CD4-positive, alpha-beta T cell treated with Interleukin-1 beta for 1 hour (primary cell): Measurements from ENCODE around the gene EIF2S1.
"Not testable (repeated sequence)": the region's sequence is repeated elsewhere in the genome, so short reads cannot be mapped to it uniquely, and the experiment has no call there.

Experiments used
- DNase-seq, 2 donors: peaks; one replicate each; pipeline ENCODE4 v3.0.0-alpha.2; 2020 to 2022

The EIF2S1 gene

DNA sequence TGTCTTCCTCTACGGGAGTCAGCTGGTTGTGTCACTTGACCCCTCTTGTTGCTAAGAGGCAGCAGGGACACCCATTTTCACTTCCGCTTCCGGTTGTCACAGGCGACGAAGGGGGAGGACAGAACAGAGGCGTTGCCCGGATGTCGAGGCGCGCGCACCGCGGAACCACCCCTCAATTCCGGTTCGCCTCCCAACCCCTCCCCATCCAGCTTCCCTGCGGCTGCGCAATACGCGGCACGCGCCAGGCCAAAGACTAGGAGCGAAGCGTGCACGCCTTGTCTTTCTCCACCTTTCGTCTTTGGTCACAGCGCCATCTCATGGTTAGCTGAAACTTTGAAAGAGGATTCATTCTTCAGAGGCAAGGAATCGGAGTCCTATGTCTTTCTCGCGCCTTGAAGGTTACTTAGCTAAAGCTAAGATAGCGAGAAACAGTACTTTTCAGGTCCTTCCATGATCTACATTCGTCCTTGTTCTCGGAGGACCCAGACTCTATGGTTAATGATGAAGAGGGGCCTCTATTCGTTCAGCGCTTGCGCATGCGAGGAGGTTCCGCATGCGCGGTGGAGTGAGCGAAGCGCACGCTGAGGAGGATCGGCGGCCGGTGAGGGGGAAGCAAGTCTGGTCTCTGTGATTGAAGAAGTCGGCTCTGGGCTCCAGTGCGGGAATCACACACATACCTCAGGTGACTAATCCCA is at the start of gene EIF2S1, which contains the start of gene ATP6V1D:
Gene EIF2S1 (plus strand): TSS at position 554 of the 695 bp plus-strand sequence. CDS start 4,440 bp downstream, outside the sequence.
Gene ATP6V1D (minus strand): TSS at position 30 of the 695 bp plus-strand sequence. CDS start 106 bp downstream, outside the sequence.
- peak; percentile 100 for DNase-seq

- DNase-seq = no peak
These were observed 48.3 kb upstream of the EIF2S1 start for GRCh38 chr14:67311868-67312267.

DNA sequence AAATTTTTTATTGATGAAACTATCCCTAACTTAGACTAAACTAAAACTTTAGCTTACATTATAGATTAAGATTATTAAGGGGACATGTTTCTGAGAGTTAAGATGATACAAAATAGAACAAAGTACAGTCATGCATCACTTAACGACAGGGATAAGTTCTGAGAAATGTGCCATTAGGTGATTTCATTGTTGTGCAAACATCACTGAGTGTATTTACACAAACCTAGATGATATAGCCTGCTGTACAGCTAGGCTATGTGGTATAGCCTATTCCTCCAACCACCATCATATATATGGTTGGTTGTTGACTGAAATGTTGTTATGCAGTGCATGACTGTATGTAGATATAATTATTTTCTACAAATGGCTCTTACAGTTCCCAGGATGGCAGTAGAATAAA is 47.0 kb upstream of the EIF2S1 start:
- DNase-seq = no peak

DNA sequence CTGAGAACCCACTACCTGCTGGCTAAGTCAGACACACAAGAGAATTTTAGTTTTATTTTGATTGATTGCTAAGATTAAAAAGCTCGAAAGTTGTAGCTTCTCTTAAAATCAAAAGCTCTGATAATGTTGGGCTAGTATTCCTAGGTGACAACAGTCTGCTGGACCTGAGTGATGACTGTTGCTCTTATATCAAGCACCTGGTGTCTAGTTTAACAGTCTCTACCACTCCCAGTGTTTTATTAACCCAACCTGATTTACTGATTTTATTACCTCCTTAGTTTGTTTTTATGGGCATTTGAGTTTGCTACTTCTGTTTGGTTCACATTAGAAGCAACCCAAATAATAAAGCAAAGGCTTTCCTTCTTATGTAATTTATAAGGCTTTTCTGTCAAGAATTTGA is 42.3 kb upstream of the EIF2S1 start:
- no peak for DNase-seq

DNA sequence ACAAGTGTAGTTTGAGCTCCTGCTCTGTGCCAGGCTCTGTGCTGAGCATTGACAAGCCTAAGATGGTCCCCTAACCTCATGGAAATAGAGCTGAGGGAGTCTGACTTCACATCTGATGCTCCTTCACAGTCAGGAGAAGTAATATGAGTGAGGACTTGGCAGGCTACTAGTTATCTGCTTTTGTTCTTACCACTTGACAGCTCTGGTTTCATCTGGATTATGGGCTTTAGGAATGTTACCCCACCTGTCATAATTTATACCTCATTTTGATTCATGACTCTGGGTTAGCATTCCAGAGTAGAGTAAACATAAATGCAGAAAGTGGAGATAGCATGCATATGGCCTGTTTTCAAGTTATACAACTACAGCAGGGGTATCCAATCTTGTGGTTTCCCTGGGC is 41.0 kb upstream of the EIF2S1 start:
- no peak for DNase-seq

DNA sequence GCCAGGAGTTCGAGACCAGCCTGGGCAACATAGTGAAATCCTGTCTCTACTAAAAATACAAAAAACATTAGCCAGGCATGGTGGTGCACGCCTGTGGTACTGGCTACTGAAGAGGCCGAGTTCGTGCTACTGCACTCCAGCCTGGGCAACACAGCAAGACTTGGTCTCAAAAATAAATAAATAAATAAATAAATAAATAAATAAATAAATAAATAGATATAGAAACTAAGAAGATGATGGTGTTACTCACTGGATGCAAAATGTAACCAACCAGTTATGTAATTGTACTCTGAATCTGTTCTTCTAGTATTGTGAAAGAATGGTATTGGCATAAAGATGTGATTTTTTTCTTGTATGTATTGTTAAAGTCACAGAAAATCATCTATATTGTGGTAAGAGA is 30.5 kb upstream of the EIF2S1 start:
- not testable (repeated sequence) for DNase-seq

DNA sequence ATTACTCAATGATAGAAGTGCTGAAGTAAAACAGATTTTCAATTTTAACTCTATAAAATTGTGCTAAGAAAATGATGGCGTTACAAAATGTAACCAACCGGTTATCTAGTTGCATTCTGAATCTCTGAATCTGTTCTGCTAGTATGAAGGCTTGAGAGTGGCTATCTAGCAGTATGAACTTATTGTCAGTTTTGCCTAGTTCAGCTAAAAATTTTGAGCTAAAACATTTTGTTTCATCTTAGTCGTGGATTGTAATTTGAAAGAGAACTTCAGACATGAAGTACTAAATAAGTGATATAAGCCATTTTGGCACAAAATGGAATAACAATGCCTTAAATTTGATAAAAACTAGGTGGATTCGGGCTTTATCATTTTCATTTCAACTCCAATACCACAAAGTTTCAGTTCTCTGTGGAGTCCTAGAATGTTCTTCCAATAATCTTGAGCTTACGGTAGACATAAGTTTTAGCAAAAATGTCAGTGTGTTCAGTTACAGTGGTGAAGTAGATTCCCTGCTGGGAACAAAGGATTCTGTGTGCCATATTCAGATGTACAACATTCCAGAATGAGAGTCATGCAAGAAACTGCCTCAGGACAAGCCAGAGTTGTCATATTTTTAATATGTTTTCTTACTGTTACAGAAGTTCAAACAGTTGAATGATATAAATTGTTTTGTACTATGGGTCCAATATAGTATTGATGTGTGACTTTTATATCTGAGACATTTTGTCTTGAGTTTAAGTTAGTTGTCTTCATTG is 28.6 kb upstream of the EIF2S1 start:
- DNase-seq = no peak

DNA sequence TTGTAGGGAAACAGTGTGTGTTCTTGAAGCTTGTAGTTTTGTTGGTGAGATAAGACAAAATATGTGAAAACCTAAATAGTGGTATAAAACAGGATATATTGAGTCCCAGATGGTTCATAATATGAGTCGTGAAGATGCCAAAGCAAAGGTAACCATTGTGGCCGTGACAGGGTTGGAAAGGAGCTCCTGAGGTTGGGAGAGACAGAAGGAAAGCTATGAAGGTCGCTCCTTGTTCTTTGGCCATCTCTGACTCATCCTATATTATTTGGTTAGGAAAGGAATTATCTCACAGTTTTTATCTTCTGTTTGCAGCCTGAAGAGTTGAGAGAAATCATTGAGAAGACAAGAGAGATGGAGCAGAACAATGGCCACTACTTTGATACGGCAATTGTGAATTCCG is 27.7 kb upstream of the EIF2S1 start:
- no peak for DNase-seq

DNA sequence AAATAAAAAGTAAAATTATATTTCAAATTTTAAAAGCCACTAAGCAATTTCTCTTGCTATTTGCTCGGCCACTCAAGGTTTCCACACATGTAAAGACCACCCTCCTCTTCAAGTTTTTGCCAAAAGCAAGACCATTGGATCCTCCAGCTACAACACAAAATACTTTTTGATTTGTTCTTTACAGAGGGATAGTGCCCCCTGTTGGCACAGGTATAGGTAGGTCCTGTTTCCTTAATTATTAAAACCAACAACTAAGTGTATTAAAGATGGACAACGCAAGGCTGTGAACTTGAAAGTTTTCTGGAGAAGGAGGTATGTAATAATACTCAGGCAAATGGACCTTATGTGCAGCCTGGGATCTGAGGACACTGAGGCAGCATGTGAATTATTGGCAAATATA is 24.3 kb upstream of the EIF2S1 start:
- DNase-seq = peak in 1 of 2 donors; percentile 21

DNA sequence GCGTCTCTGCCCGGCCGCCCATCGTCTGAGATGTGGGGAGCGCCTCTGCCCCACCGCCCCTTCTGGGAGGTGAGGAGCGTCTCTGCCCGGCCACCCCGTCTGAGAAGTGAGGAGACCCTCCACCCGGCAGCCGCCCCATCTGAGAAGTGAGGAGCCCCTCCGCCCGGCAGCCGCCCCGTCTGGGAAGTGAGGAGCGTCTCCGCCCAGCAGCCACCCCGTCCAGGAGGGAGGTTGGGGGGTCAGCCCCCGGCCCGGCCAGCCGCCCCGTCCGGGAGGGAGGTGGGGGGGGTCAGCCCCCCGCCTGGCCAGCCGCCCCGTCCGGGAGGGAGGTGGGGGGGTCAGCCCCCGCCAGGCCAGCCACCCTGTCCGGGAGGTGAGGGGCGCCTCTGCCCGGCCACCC is 18.9 kb upstream of the EIF2S1 start:
- DNase-seq = not testable (repeated sequence)

GRCh38 chr14:67343601-67344230 is 16.4 kb upstream of the EIF2S1 start:
- no peak for DNase-seq

DNA sequence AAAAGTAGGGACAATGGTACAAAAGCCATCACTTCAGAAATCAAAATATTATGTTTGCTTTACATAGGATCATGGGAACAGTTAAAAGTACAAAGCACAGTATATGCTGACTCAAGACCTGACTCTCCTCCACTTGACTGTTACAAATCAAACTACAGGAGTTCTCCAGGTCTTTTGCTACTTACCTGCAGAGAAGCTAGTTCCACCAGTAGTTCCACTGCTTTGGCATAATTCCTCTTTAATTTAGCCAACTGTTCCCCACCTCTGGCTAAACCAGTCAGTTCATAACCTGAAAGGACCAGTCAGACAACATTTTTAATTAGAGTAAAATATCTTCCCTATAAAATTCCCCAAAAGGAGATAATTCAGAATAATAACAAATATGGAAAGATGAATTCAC is 14.5 kb upstream of the EIF2S1 start:
- DNase-seq = no peak

DNA sequence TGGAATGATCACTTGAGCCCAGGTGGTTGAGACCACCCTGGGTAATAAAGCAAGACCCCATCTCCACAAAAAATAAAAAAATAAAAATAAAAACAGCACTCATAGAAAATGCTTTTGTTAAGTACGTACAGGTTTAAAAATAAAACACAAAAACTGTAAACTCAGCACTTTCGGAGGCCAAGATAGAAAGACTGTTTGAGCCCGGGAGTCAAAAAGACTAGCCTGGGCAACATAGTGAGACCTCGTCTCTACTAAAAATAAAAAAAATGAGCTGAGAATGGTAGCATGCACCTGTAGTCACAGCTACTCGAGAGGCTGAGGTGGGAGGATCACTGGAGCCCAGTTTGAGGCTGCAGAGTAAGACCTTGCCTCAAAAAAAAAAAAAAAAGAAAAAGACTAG is 8.1 kb upstream of the EIF2S1 start:
- no peak for DNase-seq

GRCh38 chr14:67357186-67357968 is 2.8 kb upstream of the EIF2S1 start:
- DNase-seq = no peak

DNA sequence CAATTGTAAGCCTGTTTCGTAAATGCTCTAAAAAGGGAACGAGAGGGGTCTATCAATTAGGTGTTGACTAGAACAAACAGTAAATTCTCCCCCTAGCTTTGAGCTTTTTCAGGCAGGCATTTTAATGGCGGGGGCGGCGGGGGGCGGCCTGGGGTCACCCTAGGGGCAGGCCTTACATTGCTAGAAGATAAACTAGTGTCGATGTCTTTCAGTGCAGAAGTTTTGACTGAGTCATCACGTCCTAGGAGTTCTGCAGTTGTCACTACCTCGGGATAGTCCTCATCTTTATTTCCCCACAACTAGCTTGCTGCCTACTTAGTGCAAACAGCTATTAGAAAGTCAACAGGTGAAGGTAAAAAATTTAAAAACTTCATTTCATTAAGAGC is 2.2 kb upstream of the EIF2S1 start:
- DNase-seq = no peak

DNA sequence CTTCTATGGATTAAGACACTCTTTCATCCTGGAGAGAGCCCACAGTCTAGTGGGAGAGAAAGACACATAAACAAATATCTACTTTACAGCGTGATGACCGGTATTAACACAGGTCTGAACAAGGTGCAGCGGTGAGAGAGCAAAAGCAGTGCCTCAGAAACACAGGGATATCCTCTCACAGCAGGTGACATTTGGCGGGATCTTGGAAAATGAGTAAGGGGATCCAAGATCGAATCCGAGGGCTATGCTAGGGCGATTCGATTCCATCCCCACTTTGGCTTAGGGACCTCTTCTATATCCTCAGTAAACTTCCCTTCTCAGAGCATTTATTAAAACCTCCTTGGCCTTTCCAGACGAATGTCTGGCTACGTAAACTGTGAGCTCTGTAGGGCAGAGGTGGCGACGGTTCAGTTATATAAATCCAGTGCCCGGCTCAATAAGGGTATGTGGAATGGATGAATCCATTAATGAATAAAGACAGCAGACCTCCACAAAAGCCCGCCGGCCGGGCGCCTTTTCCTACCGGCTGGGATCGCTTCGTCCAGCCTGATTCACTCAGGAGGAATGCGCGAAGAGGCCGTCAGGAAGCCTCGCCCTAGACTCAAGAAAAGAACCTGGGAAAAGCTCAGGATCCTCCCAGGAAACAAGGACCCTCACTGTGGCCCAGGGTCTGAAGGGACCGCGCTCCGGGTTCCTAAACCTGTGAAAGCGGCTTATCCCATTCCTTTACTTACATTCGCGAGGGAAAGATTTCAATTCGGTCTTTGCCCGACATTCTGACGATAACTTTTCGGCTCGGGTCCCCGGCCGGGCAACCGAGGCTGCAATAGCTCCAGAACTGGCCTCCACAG is 979 bp upstream of the EIF2S1 start:
- DNase-seq = no peak

- DNase-seq = no peak
These were observed 510 bp downstream of the EIF2S1 start for GRCh38 chr14:67360470-67361206.

DNA sequence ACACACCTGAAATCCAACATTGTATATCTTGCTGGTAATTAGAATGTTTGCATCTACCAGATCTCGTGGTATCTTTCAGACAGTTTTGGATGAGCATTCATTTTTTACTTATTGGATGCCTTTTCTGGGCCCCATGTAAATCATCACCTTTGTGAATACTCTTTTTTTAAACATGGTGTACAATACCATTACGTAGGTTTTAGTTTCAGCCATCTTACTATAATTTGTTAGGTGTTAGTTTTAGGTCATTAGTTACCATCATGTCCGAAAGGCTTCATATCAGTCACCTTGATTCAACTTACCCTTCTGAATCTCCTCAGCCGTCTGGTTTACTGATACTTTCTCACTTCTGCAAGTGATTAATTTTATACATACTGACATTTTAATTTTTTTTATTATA is 5.3 kb downstream of the EIF2S1 start:
- no peak for DNase-seq

DNA sequence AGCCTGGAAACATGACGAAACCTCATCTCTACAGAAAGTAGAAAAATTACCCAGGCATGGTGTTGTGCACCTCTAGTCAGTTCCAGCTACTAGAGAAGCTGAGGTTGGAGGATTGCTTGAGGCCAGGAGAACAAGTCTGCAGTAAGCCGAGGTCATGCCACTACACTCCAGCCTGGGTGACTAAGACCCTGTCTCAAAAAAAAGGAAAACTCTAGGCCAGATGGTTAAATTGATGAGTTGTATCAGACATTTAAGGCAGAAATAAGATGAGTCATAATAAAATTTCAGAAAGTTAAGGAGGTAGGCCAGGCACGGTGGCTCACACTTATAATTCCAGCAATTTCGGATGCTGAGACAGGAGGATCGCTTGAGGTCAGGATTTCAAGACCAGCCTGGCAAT is 10.7 kb downstream of the EIF2S1 start:
- DNase-seq = no peak

DNA sequence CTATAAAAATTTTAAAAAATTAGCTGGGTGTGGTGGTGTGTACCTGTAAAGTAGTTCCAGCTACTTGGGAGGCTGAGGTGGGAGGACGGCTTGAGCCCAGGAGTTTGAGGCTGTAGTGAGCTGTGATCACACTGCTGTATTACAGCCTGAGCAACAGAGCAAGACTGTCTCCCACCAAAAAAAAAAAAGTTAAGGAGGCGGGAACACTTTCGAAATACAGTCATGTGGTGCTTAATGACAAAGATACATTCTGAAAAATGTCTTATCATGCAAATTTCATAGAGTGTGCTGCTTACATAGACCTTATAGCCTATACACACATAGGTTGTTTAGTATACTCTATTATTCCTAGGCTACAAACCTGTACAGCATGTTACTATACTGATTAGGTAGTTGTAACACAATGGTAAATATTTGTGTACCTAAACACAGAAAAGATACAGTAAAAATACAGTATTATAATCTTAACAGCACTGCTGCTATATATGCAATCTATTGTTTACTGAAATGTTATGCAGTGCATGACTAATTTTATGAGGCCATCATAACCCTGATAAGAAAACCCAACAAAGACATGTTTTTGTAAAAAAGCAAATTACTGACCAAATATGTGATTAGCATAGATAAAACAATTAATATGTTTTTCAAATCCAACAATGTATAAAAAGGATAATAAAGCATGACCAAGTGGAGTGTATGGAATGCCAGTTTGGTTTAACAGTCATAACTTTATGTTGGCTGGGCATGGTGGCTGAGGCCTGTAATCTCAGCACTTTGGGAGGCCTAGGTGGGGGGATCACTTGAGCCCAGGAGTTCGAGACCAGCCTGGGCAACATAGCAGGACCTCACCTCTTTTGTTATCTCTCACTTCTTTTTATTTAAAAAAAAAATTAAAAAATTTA is 11.4 kb downstream of the EIF2S1 start:
- no peak for DNase-seq
